LNCaP clone FGC (cell line): ENCODE data around the gene KANSL1.

Experiments
- DNase-seq: peaks from one replicate; pipeline ENCODE4 v3.0.0-alpha.2; 2011; ENCODE audit warnings: low read depth
- H3K4me3 ChIP-seq: 2 replicates; pipeline ENCODE4 v1.5.1; 2011; ENCODE audit warnings: mild to moderate bottlenecking, low read depth, low read length, control low read depth
- CTCF ChIP-seq: IDR thresholded peaks from 2 replicates; pipeline ENCODE4 v1.5.1; 2012; ENCODE audit warnings: mild to moderate bottlenecking; ENCODE audit not compliant: control insufficient read depth, insufficient read depth; ENCODE audit errors: extremely low read depth

The KANSL1 gene

GRCh38 chr17:46143827-46144236 is 49.4 kb downstream of the KANSL1 start:
- no peak for TF ChIP-seq CTCF
- H3K4me3 ChIP-seq = no peak overlapping the region
- no peak for DNase-seq

GRCh38 chr17:46141645-46142044 is 51.6 kb downstream of the KANSL1 start:
- no peak overlapping the region for H3K4me3 ChIP-seq
- no peak for DNase-seq
- TF ChIP-seq CTCF = no peak

- no peak for DNase-seq
- H3K4me3 ChIP-seq = no peak overlapping the region
- no peak for TF ChIP-seq CTCF
Measured at GRCh38 chr17:46140645-46141197, 52.5 kb downstream of the KANSL1 start.

GRCh38 chr17:46139432-46140210 is 53.6 kb downstream of the KANSL1 start:
- no peak overlapping the region for H3K4me3 ChIP-seq
- DNase-seq = no peak
- no peak for TF ChIP-seq CTCF

- TF ChIP-seq CTCF = no peak
- H3K4me3 ChIP-seq = no peak overlapping the region
- DNase-seq = no peak
Measured at GRCh38 chr17:46138473-46138872, 54.8 kb downstream of the KANSL1 start.

GRCh38 chr17:46136820-46137219 is 56.4 kb downstream of the KANSL1 start:
- TF ChIP-seq CTCF = no peak
- H3K4me3 ChIP-seq = no peak overlapping the region
- DNase-seq = no peak
